MM.1S (cell line): ENCODE results near the gene TBC1D5.

Experiments used
- DNase-seq: peaks from one replicate; pipeline ENCODE4 v3.0.0-alpha.2; 2015
- H2AFZ ChIP-seq: fragments of 300-600 bp; sonication (generic); 2 replicates; pipeline ENCODE4 v1.6.0; 2016; ENCODE audit warnings: antibody characterized with exemption, low read length
- H3F3A ChIP-seq: fragments of 300-600 bp; sonication (generic); 2 replicates; pipeline ENCODE4 v1.6.1; 2016; ENCODE audit warnings: mild to moderate bottlenecking, antibody characterized with exemption, low read length, moderate library complexity, mixed read lengths; ENCODE audit not compliant: insufficient read depth
- H3K27ac ChIP-seq: fragments of 300-600 bp; sonication (generic); 2 replicates; pipeline ENCODE4 v1.5.1; 2016; ENCODE audit warnings: mild to moderate bottlenecking, low read length
- H3K27me3 ChIP-seq: fragments of 300-600 bp; sonication (generic); replicated peaks from 2 replicates; pipeline ENCODE4 v1.6.0; 2016; ENCODE audit warnings: low read length; ENCODE audit not compliant: insufficient read depth
- H3K36me3 ChIP-seq: fragments of 300-600 bp; sonication (generic); replicated peaks from 2 replicates; pipeline ENCODE4 v1.6.1; 2016; ENCODE audit warnings: mild to moderate bottlenecking, low read length, mixed read lengths; ENCODE audit not compliant: insufficient read depth
- H3K4me1 ChIP-seq: fragments of 300-600 bp; sonication (generic); 2 replicates; pipeline ENCODE4 v1.6.1; 2016; ENCODE audit warnings: low read length, mixed read lengths
- H3K4me2 ChIP-seq: fragments of 300-600 bp; sonication (generic); 2 replicates; pipeline ENCODE4 v1.6.0; 2016; ENCODE audit warnings: low read depth, low read length
- H3K4me3 ChIP-seq: fragments of 300-600 bp; sonication (generic); 2 replicates; pipeline ENCODE4 v1.5.1; 2016; ENCODE audit warnings: low read length, mixed read lengths
- H3K79me2 ChIP-seq: fragments of 300-600 bp; sonication (generic); 2 replicates; pipeline ENCODE4 v1.6.1; 2016; ENCODE audit warnings: mixed run types, low read length, mixed read lengths
- H3K9ac ChIP-seq: fragments of 300-600 bp; sonication (generic); 2 replicates; pipeline ENCODE4 v1.6.1; 2016; ENCODE audit warnings: low read length, mixed read lengths
- H3K9me2 ChIP-seq: fragments of 300-600 bp; sonication (generic); replicated peaks from 2 replicates; pipeline ENCODE4 v1.6.1; 2016; ENCODE audit warnings: mild to moderate bottlenecking, low read length, mixed read lengths; ENCODE audit not compliant: insufficient read depth
- H3K9me3 ChIP-seq: fragments of 300-600 bp; sonication (generic); replicated peaks from 2 replicates; pipeline ENCODE4 v1.6.1; 2016; ENCODE audit warnings: mild to moderate bottlenecking, low read length, mixed read lengths; ENCODE audit not compliant: insufficient read depth
- H4K20me1 ChIP-seq: fragments of 300-600 bp; sonication (generic); 2 replicates; pipeline ENCODE4 v1.6.1; 2016; ENCODE audit warnings: mild to moderate bottlenecking, low read length, moderate library complexity, mixed read lengths; ENCODE audit not compliant: insufficient read depth
- EZH2 ChIP-seq: fragments of 300-600 bp; sonication (generic); optimal IDR thresholded peaks from 2 replicates; pipeline ENCODE3; 2017; ENCODE audit warnings: low read depth, mild to moderate bottlenecking, antibody characterized with exemption, low read length, mixed read lengths
- EZH2phosphoT487 ChIP-seq: fragments of 300-600 bp; sonication (generic); IDR thresholded peaks from 2 replicates; pipeline ENCODE4 v1.6.1; 2018; ENCODE audit warnings: antibody characterized with exemption, low read length
- TF ChIP-seq, protein P1 (sequence below): fragments of 300-600 bp; sonication (generic); IDR thresholded peaks from 2 replicates; pipeline ENCODE4 v1.5.1; 2016; ENCODE audit warnings: antibody characterized with exemption, low read length, mixed read lengths

TBC1D5 gene

DNA sequence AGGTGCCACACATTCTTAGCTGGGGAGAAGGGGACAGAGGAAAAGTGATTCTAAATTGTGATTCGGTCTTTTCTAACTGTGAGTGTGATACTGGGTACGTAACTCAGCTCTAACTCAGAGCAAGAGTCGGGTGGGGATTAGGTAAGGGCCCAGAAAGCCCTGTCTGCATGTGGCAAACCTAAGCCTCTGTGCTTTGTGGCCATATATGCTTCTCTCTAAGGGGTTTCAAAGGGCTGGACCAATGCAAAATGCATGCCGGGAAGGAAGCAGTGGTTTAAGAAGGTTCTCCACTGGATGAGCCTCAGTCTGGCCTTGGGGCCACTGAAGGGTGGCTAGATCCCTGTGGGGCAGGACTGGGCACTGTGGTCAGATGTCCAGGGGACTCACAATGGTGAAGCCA, 581.8 kb downstream of the TBC1D5 start:
- H3K27me3 ChIP-seq, result no peaks in the 10 kb centered on the region
- H3K9me3 ChIP-seq, result no peaks in the 10 kb centered on the region
- no peaks in the 10 kb centered on the region for H3F3A ChIP-seq
- H4K20me1 ChIP-seq, result no peaks in the 10 kb centered on the region
- no peaks in the 10 kb centered on the region for H3K79me2 ChIP-seq
- no peaks in the 10 kb centered on the region for H3K4me1 ChIP-seq
- H3K9me2 ChIP-seq, result no peaks in the 10 kb centered on the region
- H2AFZ ChIP-seq, result no peak overlapping the region
- H3K9ac ChIP-seq, result no peak overlapping the region
- no peak overlapping the region for H3K4me3 ChIP-seq
- no peak overlapping the region for H3K27ac ChIP-seq
- no peak overlapping the region for H3K4me2 ChIP-seq
- H3K36me3 ChIP-seq, result no peaks in the 10 kb centered on the region
- DNase-seq, result no peak
- no peak for TF ChIP-seq EZH2phosphoT487
- no peak for TF ChIP-seq EZH2
- TF ChIP-seq, protein P1, sequence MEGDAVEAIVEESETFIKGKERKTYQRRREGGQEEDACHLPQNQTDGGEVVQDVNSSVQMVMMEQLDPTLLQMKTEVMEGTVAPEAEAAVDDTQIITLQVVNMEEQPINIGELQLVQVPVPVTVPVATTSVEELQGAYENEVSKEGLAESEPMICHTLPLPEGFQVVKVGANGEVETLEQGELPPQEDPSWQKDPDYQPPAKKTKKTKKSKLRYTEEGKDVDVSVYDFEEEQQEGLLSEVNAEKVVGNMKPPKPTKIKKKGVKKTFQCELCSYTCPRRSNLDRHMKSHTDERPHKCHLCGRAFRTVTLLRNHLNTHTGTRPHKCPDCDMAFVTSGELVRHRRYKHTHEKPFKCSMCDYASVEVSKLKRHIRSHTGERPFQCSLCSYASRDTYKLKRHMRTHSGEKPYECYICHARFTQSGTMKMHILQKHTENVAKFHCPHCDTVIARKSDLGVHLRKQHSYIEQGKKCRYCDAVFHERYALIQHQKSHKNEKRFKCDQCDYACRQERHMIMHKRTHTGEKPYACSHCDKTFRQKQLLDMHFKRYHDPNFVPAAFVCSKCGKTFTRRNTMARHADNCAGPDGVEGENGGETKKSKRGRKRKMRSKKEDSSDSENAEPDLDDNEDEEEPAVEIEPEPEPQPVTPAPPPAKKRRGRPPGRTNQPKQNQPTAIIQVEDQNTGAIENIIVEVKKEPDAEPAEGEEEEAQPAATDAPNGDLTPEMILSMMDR, result no peak

DNA sequence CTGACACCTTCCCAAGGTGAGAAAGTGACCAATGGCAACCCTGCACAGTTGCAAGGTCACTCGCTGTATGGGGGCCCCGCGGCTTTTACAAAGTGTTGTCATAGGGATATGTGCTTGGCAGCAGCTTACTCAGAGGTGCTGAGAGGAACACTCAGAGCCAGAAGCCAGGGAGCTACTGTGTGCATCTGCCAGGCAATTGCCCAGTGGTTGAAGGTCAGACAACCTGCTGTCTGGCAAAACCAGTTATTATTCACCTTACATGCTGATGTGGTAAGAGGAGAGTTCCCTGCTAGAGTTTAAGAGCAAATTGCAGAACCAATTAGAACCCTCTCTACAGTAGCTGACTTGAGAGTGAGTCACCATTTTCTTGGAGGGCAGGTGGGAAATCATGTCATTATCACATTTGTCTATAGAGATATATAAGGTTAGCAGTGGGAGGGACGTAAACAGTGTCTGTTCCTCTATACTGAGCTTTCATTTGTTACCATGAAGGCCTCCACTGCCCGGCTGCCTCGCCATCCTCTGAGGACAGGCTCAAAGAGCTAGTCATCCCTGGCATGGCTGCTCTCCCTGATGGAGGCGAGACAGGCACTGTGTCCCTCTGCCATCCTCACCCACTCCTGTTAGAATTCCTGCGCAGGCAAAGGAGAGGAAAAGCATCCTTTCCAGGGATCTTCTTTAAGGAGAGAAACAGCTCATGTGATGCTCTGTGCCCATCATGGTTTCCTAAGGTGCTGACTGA, 583.3 kb downstream of the TBC1D5 start:
- Histone ChIP-seq H3K9ac (no peak overlapping the region), H3K27me3 (no peaks in the 10 kb centered on the region), H3K9me2 (no peaks in the 10 kb centered on the region), H2AFZ (no peak overlapping the region), H3K4me3 (no peak overlapping the region), H3K4me2 (no peak overlapping the region), H3K27ac (no peak overlapping the region), H3K9me3 (no peaks in the 10 kb centered on the region), H3K4me1 (no peaks in the 10 kb centered on the region), H3K79me2 (no peaks in the 10 kb centered on the region), H3K36me3 (no peaks in the 10 kb centered on the region), H4K20me1 (no peaks in the 10 kb centered on the region), H3F3A (no peaks in the 10 kb centered on the region)
- TF ChIP-seq EZH2phosphoT487 (no peak), EZH2 (no peak)
- TF ChIP-seq, protein P1, result no peak
- DNase-seq, result no peak

DNA sequence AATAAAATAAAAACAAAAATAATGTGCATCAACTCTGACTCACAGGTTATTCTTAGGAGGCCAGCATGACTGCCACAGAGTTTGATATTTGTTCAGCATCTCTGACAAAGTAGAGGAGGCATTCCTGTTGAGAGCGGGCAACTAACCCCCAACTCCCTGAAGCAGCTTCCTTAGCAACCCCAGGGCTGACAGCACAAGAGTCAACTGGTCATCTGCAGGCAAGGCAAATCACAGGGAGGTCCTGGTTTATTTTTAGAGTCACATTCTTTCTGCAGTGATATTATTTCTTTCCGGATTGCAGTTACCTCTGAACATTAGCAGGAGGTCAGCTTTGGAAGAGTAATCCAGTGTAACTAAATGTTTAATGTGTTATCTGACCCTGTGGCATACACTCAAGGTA, 584.7 kb downstream of the TBC1D5 start:
- Histone ChIP-seq H3K79me2 (no peaks in the 10 kb centered on the region), H3K27me3 (peaks cover 9% of the 10 kb centered on the region; the same call in 1 of the 2 replicates), H4K20me1 (no peaks in the 10 kb centered on the region), H3K4me3 (no peak overlapping the region), H3K4me2 (no peak overlapping the region), H3K27ac (no peak overlapping the region), H3K9me3 (no peaks in the 10 kb centered on the region), H3F3A (no peaks in the 10 kb centered on the region), H3K4me1 (no peaks in the 10 kb centered on the region), H3K9me2 (no peaks in the 10 kb centered on the region), H2AFZ (no peak overlapping the region), H3K9ac (no peak overlapping the region), H3K36me3 (no peaks in the 10 kb centered on the region)
- no peak for TF ChIP-seq EZH2
- TF ChIP-seq EZH2phosphoT487, result no peak
- TF ChIP-seq, protein P1, result no peak
- DNase-seq, result no peak
